NK-92 treated with Interleukin-12 subunit alpha and Interleukin-12 subunit beta, amount 100 ng/mL, for 24 hours (cell line): ENCODE results near the gene CCDC93.

ENCODE experiments used
- DNase-seq: peaks from one replicate; lab custom pipeline; 2025; lab: John Stamatoyannopoulos, UW

CCDC93 gene

GRCh38 chr2:117888897-117889296 is 125.0 kb downstream of the CCDC93 start:
- DNase-seq: no peak

GRCh38 chr2:117885308-117885707 is 128.6 kb downstream of the CCDC93 start:
- DNase-seq: no peak

- DNase-seq: no peak
Observed at GRCh38 chr2:117879003-117879402, 134.9 kb downstream of the CCDC93 start.

GRCh38 chr2:117875786-117876185 is 138.1 kb downstream of the CCDC93 start:
- DNase-seq: no peak
